GM18505 (cell line): ENCODE results near the gene SAMD4A.

Experiments used
- ATAC-seq: cut with Tn5 transposase; IDR thresholded peaks from one replicate; pipeline ENCODE4 v1.9.1; 2021; ENCODE audit not compliant: unreplicated experiment
- POLR2A ChIP-seq: IDR thresholded peaks from 4 replicates; pipeline ENCODE4 v1.6.1; 2011; ENCODE audit warnings: borderline replicate concordance; ENCODE audit not compliant: insufficient read depth, insufficient read length; ENCODE audit errors: extremely low read depth

SAMD4A gene

GRCh38 chr14:54686219-54686870 lies 119.4 kb downstream of the SAMD4A start:
- ATAC-seq = no peak
- TF ChIP-seq POLR2A = no peak

- no peak for ATAC-seq
- TF ChIP-seq POLR2A = no peak
Observed at GRCh38 chr14:54686871-54687749, 120.2 kb downstream of the SAMD4A start.

GRCh38 chr14:54687750-54688119 lies 120.8 kb downstream of the SAMD4A start:
- ATAC-seq = no peak

GRCh38 chr14:54688229-54688628 lies 121.3 kb downstream of the SAMD4A start:
- ATAC-seq = no peak
- TF ChIP-seq POLR2A = no peak

More at GRCh38 chr14:54687750-54688119, 120.8 kb downstream of the SAMD4A start:
- TF ChIP-seq POLR2A = no peak

GRCh38 chr14:54689928-54690327 lies 123.0 kb downstream of the SAMD4A start:
- TF ChIP-seq POLR2A = no peak
- no peak for ATAC-seq

- no peak for ATAC-seq
- TF ChIP-seq POLR2A = no peak
Observed at GRCh38 chr14:54690887-54691286, 124.0 kb downstream of the SAMD4A start.

- TF ChIP-seq POLR2A = no peak
- no peak for ATAC-seq
Observed at GRCh38 chr14:54691525-54692283, 124.8 kb downstream of the SAMD4A start.

- ATAC-seq = no peak
Observed at GRCh38 chr14:54692284-54692772, 125.4 kb downstream of the SAMD4A start.

GRCh38 chr14:54693761-54694160 lies 126.8 kb downstream of the SAMD4A start:
- TF ChIP-seq POLR2A = no peak
- ATAC-seq = no peak

More at GRCh38 chr14:54692284-54692772, 125.4 kb downstream of the SAMD4A start:
- no peak for TF ChIP-seq POLR2A

GRCh38 chr14:54695196-54695595 lies 128.3 kb downstream of the SAMD4A start:
- no peak for TF ChIP-seq POLR2A
- no peak for ATAC-seq

- no peak for TF ChIP-seq POLR2A
- no peak for ATAC-seq
Observed at GRCh38 chr14:54697001-54697400, 130.1 kb downstream of the SAMD4A start.

GRCh38 chr14:54697803-54698202 lies 130.9 kb downstream of the SAMD4A start:
- no peak for TF ChIP-seq POLR2A
- ATAC-seq = no peak

- TF ChIP-seq POLR2A = no peak
- ATAC-seq = no peak
Observed at GRCh38 chr14:54698501-54698900, 131.6 kb downstream of the SAMD4A start.
